GM18909 (cell line): Measurements from ENCODE around the gene FUZ.

Source experiments
- ATAC-seq: cut with Tn5 transposase; IDR thresholded peaks from one replicate; pipeline ENCODE4 v1.9.1; 2021; ENCODE audit warnings: mild to moderate bottlenecking; ENCODE audit not compliant: unreplicated experiment, poor library complexity

The FUZ gene

GRCh38 chr19:49809160-49809940 lies 3.7 kb downstream of the FUZ start:
- no peak for ATAC-seq

DNA sequence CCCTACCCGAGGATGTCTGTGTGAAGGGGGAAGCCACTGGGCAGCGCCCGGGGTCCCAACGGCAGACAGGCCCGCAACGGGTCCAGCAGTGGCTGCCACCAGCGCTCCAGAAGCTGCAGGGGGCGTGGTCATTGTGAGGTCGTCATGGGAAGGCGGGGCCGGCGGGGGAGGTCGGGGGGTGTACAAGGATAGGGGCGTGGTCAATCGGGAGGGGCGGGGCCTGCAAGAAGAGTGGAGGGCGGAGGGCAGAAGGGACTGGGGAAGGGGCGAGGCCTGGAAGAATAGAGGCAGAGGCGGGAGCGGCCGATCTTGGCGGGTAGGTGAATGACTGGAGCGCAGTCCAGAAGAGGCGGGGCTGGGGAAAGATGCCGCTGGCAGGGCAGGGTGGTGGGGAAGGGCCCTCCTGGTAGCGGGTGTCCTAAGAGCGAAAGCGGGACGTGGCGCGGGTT lies 4.4 kb downstream of the FUZ start:
- ATAC-seq = no peak

GRCh38 chr19:49807904-49808675 lies 5.0 kb downstream of the FUZ start:
- no peak for ATAC-seq

DNA sequence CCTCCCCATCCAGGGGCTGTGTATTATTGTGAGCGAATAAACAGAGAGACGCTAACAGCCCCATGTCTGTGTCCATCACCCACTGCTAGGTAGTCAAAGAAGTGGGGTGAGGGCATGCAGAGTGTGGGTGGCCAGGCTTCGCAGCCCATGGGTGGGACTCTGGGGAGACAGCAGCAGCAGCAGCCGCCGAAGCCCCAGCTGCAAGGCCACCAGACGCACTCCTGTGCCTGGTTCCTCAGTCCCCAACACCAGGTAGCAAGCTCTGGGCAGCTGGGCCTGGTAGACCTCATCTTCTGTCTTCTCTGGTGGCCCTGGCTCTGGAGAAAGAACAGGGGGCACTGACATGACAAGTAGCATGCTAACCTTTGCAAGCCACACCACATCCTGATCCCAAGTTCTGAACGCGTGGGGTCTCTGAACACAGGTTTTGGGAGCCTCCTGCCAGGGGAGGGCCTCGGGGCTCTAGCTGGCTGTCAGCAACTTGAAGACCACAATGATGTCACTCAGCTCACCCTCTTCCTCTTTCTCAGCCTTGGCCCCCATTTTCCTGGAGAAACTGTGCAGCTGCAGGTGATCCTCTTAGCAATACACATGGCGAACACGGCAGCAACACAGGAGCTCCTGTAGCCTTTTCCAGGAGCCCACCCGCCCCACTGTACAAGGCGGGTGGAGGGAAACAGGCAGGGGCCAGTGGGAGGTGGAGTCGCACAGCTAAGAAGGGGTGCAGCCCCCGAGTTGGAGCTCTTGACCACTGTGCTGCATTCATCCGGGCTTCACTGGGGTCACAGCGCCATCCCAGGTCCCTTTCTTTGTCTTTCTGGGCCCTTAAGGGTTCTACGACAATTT lies 5.8 kb downstream of the FUZ start:
- ATAC-seq = no peak

DNA sequence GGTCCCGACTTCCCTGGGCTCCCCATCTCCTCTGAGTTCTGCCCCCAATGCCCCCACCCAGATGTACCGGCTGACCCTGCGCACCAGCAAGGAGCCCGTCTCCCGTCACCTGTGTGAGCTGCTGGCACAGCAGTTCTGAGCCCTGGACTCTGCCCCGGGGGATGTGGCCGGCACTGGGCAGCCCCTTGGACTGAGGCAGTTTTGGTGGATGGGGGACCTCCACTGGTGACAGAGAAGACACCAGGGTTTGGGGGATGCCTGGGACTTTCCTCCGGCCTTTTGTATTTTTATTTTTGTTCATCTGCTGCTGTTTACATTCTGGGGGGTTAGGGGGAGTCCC lies 6.5 kb downstream of the FUZ start:
- no peak for ATAC-seq

DNA sequence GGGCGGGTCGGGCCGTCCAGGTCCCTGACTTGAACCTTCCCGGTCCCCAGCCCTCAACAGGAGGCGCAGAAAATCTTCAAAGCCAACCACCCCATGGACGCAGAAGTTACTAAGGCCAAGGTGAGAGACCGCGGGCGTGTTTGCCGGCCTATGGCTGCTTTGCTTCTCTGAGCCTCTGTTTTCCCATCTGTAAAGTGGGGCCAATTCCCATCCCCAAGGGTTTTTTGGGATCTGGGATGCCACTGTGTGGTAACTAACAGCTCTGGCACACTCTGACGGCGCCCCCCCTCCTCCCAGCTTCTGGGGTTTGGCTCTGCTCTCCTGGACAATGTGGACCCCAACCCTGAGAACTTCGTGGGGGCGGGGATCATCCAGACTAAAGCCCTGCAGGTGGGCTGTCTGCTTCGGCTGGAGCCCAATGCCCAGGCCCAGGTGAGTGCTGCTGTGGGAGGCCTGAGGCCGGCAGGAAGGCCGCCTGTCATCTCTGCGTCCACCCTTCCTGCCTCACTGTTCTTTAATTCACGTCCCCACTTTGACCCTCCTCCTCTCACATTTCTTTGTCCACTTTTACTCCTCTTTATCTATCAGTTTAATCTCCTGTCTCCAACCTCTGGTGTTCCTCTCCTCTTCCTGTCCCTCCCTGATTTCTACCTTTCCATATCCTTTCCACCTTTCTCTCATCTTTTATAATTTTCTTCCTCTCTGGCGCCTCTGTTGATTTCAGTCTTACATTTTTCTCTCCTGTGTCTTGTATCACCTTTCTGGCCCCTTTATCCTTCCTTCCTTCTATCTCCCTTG lies 7.1 kb downstream of the FUZ start:
- ATAC-seq = no peak

GRCh38 chr19:49803529-49803856 lies 9.6 kb downstream of the FUZ start:
- ATAC-seq = no peak

GRCh38 chr19:49802836-49803528 lies 10.1 kb downstream of the FUZ start:
- no peak for ATAC-seq

DNA sequence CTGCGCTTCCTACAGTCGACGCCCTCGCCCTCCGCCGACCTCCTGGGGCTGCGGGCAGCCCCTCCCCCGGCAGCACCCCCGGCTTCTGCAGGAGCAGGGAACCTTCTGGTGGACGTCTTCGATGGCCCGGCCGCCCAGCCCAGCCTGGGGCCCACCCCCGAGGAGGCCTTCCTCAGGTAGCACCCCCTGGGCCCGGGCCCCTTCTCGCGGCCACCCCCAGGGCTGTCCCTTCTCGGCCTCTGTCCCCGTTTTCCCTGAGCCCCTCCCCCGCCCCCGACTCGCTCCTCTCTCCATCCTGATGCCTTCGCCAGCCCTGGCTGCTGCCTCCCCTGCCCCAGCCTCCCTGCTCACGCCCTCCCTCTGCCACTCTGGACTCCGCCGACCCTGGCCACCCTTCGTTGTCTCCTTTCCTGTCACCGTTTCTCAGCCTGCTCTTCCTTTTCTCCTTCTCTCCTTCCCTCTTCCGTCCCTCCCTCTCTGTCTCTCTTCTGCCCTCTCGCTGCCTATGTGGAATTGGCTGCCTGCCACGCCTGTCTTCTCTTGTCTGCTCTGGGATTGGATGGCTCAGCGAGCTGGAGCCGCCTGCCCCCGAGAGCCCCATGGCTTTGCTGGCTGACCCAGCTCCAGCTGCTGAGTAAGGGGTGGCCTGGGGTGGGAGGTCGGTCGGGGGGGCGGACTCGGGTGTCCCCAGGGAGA lies 11.0 kb downstream of the FUZ start:
- no peak for ATAC-seq

GRCh38 chr19:49801401-49801888 lies 11.6 kb downstream of the FUZ start:
- ATAC-seq = no peak

DNA sequence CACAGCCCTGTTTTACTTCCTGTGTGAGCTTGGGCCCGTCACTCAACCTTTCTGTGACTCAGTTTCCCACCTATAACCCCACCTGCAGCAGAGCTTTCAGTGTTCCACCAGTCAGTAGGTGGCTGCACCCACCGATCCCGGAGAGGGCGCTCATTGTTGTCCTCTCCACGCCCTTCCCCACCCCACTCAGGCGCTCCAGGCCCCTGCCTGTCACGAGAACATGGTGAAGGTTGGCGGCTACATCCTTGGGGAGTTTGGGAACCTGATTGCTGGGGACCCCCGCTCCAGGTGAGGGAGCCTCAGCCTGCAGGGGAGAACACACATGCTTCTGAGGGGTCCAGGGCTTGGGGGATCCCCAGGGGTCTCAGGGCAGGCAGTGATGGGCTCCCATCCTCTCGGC lies 12.3 kb downstream of the FUZ start:
- no peak for ATAC-seq

GRCh38 chr19:49799798-49800376 lies 13.2 kb downstream of the FUZ start:
- no peak for ATAC-seq

DNA sequence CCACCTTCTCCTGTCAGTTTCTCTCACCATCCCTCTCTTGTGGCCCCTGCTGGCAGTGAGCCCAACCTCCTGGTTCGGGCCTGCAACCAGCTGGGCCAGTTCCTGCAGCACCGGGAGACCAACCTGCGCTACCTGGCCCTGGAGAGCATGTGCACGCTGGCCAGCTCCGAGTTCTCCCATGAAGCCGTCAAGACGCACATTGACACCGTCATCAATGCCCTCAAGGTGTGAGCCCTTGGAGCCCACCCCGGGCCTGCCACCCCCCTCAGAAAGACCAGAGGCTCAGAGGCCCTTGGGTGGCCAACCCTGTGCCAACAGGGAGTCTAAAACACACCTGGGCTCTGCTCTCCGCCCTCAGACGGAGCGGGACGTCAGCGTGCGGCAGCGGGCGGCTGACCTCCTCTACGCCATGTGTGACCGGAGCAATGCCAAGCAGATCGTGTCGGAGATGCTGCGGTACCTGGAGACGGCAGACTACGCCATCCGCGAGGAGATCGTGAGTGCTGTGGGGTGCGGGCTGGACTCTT lies 13.8 kb downstream of the FUZ start:
- no peak for ATAC-seq

DNA sequence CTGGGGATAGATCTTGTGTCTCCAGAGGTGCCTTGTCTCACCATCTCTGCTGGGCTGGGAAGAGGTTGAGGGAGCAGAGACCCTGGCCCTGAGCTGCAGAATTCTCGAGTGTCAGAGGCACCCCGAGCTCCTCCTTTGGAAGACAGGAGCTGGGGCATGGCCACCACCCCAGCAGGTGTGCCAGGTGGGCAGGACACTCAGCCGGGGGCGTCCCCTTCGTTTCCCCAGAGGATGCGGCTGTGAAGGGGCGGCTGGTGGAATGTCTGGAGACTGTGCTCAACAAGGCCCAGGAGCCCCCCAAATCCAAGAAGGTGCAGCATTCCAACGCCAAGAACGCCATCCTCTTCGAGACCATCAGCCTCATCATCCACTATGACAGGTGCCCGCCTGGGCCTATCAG lies 14.5 kb downstream of the FUZ start:
- no peak for ATAC-seq

GRCh38 chr19:49795615-49796014 lies 17.5 kb downstream of the FUZ start:
- no peak for ATAC-seq

- ATAC-seq = no peak
Measured at GRCh38 chr19:49793561-49793840, 19.6 kb downstream of the FUZ start.

DNA sequence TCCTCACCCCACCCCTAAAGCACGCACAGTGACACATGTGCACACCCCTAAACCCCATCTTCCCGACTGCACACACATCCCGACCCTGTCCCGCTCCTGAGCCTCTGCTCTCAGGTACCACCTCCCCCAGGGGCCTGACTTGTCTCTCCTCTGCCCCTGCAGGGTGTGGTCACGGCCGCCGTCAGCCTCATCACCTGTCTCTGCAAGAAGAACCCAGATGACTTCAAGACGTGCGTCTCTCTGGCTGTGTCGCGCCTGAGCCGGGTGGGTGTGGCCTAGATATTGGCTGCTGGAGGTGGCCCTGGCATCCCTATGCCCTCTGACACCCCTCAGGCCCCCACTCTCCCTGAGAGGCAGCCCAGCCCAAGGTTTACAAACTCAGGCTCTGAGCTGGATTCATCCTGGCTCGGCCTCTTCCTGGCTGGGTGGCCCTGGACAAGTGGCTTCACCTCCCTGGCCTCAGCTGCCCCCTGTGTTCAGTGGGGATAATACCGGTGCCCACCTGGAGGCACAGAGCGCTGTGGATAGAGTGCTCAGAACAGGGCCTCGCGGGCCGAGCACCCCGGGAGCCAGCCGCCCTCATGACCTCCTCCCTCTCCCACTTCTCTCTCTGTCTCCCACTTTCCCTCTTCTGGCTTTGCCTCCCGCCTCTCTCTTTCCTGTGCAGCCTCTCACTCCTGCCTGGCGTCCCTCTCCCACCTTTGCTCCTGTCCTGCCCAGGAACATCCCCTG lies 20.1 kb downstream of the FUZ start:
- ATAC-seq = no peak
